GM10847 (cell line): Measurements from ENCODE around the gene NUDCD3.

Experiments used
- POLR2A ChIP-seq: IDR thresholded peaks from 2 replicates; pipeline ENCODE4 v1.6.1; 2011; ENCODE audit not compliant: insufficient read length; ENCODE audit errors: extremely low read depth

Gene NUDCD3

DNA sequence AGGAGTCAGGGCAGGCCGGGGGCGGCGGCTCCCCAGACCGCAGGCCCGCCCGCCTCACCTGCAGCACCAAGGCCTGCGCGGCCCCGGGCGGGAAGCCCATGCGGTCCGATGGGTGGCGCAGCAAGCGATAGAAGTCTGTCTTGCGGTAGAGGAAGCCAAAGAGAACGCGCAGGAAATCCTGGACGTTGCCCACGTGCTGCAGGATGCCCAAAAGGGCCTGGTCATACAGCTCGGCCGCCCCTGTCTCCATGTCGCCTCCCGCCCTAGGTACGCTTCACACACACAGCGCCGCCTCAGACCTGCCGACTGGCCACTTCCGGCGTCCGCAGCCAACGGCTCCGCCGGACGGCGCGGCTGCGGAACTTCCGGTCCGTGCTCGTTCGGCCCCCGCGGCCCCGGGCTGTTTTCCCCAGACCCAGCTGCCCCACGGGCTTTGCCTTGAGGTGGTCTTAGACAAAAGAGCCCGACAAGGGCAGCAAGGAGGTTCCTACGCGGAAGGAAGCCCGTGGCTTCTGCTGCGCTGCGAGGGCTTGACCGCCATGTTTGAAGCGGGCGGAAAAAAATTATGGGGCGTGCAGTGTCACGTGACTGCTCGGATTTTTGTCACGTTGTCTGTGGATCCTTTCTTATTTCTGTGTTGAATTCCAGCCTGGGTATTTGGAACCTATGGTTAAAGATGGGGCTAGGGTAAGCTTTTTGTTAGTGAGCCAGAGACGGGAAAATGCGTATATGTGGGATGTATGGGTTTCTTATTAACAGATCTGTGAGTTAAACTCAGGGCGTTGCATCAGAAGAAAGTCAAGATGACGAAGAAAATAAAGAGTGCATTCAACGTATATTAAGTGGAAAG, at the start of gene NUDCD3:
TSS of gene NUDCD3 (minus strand) at position 308 of the 850 bp plus-strand sequence. CDS start at position 250, 58 bp downstream.
- TF ChIP-seq POLR2A: peak; percentile 71

- TF ChIP-seq POLR2A: no peak
These were observed 49.4 kb upstream of the NUDCD3 start for GRCh38 chr7:44539669-44540506.

DNA sequence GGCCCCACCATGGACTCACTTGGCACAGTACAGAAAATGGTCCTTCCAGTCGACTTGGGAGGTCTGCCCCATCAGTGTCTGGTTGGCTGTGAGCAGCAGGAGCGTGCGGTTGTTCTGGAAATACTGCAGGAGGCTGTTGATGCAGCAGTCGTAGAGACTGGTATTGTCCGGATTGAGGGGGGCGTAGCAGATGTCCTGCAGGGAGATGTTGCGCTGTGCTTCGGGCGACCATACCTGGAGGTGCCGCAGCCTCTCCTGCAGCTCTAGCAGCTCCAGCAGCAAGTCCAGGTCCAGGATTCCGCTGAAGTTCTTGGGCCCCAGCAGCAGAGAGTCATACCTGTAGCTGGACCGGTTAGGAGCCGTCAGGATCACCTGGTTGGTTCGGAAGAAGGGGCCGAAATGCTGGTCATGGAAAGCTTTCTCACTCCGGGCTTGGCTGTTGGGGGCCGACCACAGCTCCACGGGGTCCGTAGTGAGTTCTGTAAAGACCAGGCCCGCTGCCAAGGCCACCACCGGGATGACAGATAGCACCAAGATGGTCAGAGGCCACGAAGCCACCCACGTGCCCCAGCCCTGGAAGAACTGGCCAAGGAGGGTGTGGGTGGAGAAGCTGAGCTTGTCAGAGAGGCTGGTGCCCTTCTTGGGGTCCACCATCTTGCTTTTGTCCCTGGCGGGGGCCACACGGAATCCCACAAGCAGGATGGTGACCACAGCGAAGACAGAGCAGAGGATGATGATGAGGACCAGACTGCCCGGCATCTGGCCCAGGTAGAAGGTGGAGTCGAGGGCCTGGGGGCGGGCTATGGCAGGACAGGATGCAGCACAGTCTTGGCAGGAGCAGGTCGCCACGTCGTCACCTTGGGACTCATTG, 48.6 kb upstream of the NUDCD3 start:
- no peak for TF ChIP-seq POLR2A

GRCh38 chr7:44538093-44538797, 47.8 kb upstream of the NUDCD3 start:
- no peak for TF ChIP-seq POLR2A

- TF ChIP-seq POLR2A: no peak
These were observed 47.0 kb upstream of the NUDCD3 start for GRCh38 chr7:44537442-44537841.

DNA sequence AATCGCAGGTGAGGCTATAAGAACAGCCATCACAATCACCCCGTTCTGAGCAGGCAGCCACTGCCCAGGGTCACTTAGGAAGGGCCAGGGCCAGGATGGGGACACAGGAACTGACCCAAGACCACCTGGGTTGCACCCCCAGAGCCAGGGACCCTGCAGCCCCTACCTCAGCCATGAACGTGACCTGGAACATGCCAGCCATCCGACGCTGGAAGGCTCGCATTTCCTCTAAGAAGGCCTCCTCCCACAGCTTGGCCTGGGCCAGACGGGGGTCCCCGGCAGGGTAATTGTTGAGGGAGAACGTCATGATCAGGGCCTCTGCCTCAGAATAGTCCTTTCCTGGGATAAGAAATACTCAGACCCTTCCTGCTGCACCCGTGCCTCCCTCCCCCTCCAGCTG, 45.6 kb upstream of the NUDCD3 start:
- TF ChIP-seq POLR2A: no peak

DNA sequence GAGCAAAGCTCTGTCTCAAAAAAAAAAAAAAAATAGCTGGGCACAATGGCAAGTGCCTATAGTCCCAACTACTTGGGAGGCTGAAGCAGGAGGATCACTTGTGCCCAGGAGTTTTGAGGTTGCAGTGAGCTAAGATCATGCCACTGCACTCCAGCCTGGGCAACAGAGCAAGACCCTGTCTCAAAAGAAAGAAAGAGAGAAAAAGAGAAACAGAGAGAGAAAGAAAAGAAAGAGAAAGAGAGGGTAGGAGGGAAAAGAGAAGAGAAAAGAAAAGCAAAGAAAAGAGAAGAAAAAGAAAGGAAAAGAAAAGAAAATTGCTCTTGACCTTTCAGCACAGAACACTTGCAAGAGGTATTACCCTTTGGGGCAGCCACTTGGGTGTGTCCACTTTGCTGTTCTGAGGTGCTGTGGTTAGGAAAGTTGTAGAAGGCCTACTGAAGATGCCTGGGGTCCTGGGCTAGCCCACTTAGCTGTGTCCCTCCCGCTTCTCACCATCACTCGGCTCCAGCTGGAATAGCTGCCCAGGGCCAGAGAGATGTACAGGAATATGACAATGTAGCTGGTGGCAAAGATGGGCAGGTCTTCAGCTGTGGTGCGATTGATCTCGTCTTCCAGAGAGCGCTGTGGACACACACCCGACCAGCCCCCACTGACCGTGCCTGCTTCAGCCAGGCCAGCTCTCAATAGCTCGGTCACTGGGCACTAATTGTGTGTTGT, 45.0 kb upstream of the NUDCD3 start:
- no peak for TF ChIP-seq POLR2A

- no peak for TF ChIP-seq POLR2A
These were observed 44.0 kb upstream of the NUDCD3 start for GRCh38 chr7:44534501-44534900.

DNA sequence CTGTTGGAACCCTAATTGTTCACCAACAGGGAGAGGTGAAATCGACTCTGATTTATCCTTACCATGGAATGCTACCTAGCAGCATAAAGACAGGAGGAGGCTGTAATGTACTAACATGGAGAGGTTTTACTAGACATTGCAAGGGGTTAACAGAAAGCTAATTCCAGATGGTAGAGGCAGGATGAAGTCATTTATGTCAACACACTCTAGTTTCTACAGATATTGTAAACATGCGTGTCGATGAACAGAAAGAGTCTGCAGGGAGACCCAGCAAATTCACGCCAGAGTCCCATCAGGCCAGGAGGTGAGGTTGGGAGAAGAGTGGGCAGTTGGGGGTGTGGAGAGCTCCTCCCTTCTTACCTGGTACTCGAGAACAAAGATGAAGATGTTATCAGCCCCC, 43.6 kb upstream of the NUDCD3 start:
- no peak for TF ChIP-seq POLR2A

GRCh38 chr7:44533301-44534055, 43.0 kb upstream of the NUDCD3 start:
- TF ChIP-seq POLR2A: no peak

DNA sequence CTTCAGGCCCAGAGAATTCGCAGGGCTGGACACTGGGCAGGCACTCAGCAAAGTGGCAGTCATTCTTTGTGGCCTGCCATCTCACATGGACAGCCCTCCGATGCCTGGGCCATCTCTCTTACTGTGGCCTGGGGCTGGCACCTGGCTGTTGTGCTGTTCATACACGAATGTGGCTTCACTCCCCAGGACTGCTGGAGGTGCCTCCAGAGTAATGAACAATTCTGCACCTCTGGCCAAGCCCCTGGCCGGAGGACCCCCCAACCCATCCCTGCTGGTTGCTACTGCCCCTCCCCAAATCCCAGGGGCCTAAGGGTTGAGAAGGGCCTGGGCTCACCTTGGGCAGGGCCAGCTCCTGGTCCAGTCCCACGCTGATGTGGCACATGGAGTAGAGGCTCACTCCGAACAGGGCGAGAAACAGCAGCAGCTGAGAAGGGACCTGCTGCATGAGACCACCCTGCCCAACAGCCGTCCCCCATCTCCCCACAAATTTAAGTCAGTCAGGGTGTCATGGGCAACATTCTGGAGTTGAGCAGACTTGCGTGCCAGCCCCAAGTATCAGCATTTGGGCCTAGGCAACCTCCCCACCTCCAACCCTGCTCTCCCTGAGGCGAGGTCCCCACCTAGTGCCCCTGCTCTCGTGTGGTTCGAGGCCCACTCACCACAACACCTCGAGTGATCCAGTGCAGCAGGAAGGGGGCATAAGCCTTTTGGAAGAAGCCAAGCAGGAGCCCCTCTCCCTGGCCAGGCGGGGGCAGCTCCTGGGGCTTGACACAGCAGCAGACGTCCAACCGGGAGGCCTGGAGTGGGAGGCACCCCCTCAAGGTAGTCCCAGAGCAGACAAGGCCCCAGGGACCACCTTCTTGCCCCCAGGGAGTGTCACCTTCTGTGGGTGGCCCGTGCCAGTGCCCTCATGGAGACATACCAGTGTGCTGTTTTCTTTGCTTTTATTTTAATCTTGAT, 41.2 kb upstream of the NUDCD3 start:
- no peak for TF ChIP-seq POLR2A

DNA sequence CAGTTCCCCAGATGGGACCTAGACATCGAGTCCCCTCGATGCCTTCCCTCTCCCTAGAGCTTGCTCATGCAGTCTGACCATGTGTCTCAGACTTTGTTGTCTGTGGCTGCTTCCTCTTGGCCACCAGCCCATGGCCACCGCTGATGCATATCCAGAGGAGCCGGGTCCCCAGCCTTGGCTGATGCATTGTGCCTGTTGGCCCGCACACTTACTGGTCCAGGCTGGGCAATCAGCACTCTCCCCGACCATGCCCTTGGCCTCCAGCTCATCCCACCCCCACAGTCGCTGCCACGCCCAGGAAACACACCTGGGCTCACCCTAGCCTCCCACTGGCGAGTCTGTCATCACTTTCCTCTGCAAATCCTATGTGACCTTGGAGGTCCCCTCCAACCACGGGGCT, 40.5 kb upstream of the NUDCD3 start:
- no peak for TF ChIP-seq POLR2A

GRCh38 chr7:44524811-44525388, 34.4 kb upstream of the NUDCD3 start:
- no peak for TF ChIP-seq POLR2A
